DOHH2 (cell line): ENCODE measurements around the gene GRM5.

ENCODE experiments used
- H3F3A ChIP-seq: fragments of 200-600 bp; sonication (generic), shearing (Covaris generic); 2 replicates; pipeline ENCODE4 v1.6.0; 2016; ENCODE audit warnings: antibody characterized with exemption, mild to moderate bottlenecking; ENCODE audit not compliant: control insufficient read depth, insufficient read depth
- H3K27ac ChIP-seq: fragments of 200-600 bp; sonication (generic); 2 replicates; pipeline ENCODE4 v1.5.1; 2014; ENCODE audit warnings: low read depth, mild to moderate bottlenecking, low read length, moderate library complexity
- H3K27me3 ChIP-seq: fragments of 200-600 bp; sonication (generic); 2 replicates; pipeline ENCODE4 v1.6.1; 2014; ENCODE audit warnings: mild to moderate bottlenecking, low read length, mixed read lengths; ENCODE audit not compliant: control insufficient read depth
- H3K36me3 ChIP-seq: fragments of 200-600 bp; sonication (generic); 2 replicates; pipeline ENCODE4 v1.6.1; 2014; ENCODE audit warnings: mild to moderate bottlenecking, low read length, moderate library complexity, mixed read lengths; ENCODE audit not compliant: control insufficient read depth
- H3K4me1 ChIP-seq: fragments of 200-600 bp; sonication (generic); 2 replicates; pipeline ENCODE4 v1.6.1; 2014; ENCODE audit warnings: mild to moderate bottlenecking, low read length, mixed read lengths; ENCODE audit not compliant: control insufficient read depth
- H3K4me2 ChIP-seq: fragments of 200-600 bp; sonication (generic); 2 replicates; pipeline ENCODE4 v1.6.0; 2014; ENCODE audit warnings: mild to moderate bottlenecking, low read length, moderate library complexity
- H3K4me3 ChIP-seq: fragments of 200-600 bp; sonication (generic); 2 replicates; pipeline ENCODE4 v1.5.1; 2014; ENCODE audit warnings: mild to moderate bottlenecking, low read length, mixed read lengths
- H3K79me2 ChIP-seq: fragments of 200-600 bp; sonication (generic); 2 replicates; pipeline ENCODE4 v1.6.1; 2014; ENCODE audit warnings: mild to moderate bottlenecking, low read length, mixed read lengths; ENCODE audit not compliant: control insufficient read depth
- H3K9me2 ChIP-seq: fragments of 200-600 bp; sonication (generic); replicated peaks from 2 replicates; pipeline ENCODE4 v1.6.1; 2014; ENCODE audit warnings: mild to moderate bottlenecking, low read length, mixed read lengths; ENCODE audit not compliant: control insufficient read depth
- H3K9me3 ChIP-seq: fragments of 200-600 bp; sonication (generic); 2 replicates; pipeline ENCODE4 v1.6.1; 2014; ENCODE audit warnings: antibody characterized with exemption, low read length, mixed read lengths; ENCODE audit not compliant: control insufficient read depth, insufficient read depth
- H4K20me1 ChIP-seq: fragments of 200-600 bp; sonication (generic); 2 replicates; pipeline ENCODE4 v1.6.0; 2014; ENCODE audit warnings: low read depth, mild to moderate bottlenecking, antibody characterized with exemption, low read length, moderate library complexity; ENCODE audit not compliant: control insufficient read depth, insufficient read depth
- CTCF ChIP-seq: fragments of 200-600 bp; sonication (generic); IDR thresholded peaks from one replicate; pipeline ENCODE4 v1.5.1; 2014; ENCODE audit warnings: antibody characterized with exemption, mild to moderate bottlenecking, low read depth, low read length; ENCODE audit not compliant: poor library complexity, severe bottlenecking
- EZH2phosphoT487 ChIP-seq: fragments of 200-600 bp; sonication (generic); IDR thresholded peaks from 2 replicates; pipeline ENCODE4 v1.6.1; 2017; ENCODE audit warnings: borderline replicate concordance, mild to moderate bottlenecking, antibody characterized with exemption, low read length, moderate library complexity, mixed read lengths

The GRM5 gene

GRCh38 chr11:88596786-88597185 is 469.0 kb downstream of the GRM5 start:
- no peaks in the 10 kb centered on the region for H4K20me1 ChIP-seq
- TF ChIP-seq EZH2phosphoT487 (no peak), CTCF (no peak)
- no peak overlapping the region for H3K4me2 ChIP-seq

GRCh38 chr11:88594274-88594950 is 471.4 kb downstream of the GRM5 start:
- no peak overlapping the region for H3K27ac ChIP-seq
- H3K79me2 ChIP-seq = no peaks in the 10 kb centered on the region
- H3K27me3 ChIP-seq = no peaks in the 10 kb centered on the region

More at GRCh38 chr11:88596786-88597185, 469.0 kb downstream of the GRM5 start:
- Histone ChIP-seq H3K4me3 (no peak overlapping the region), H3K27me3 (no peaks in the 10 kb centered on the region), H3K27ac (no peak overlapping the region), H3K36me3 (no peaks in the 10 kb centered on the region), H3F3A (no peaks in the 10 kb centered on the region), H3K9me2 (no peaks in the 10 kb centered on the region), H3K79me2 (no peaks in the 10 kb centered on the region), H3K4me1 (no peaks in the 10 kb centered on the region), H3K9me3 (no peaks in the 10 kb centered on the region)

GRCh38 chr11:88590361-88590760 is 475.4 kb downstream of the GRM5 start:
- H4K20me1 ChIP-seq = no peaks in the 10 kb centered on the region
- H3F3A ChIP-seq = no peaks in the 10 kb centered on the region
- no peaks in the 10 kb centered on the region for H3K4me1 ChIP-seq
- H3K27ac ChIP-seq = no peak overlapping the region
- 0 out of 2 replicates have a peak, but pooled peaks cover 3% of the 10 kb centered on the region for H3K27me3 ChIP-seq
- H3K79me2 ChIP-seq = no peaks in the 10 kb centered on the region
- no peaks in the 10 kb centered on the region for H3K36me3 ChIP-seq
- H3K4me3 ChIP-seq = no peak overlapping the region
- no peak overlapping the region for H3K4me2 ChIP-seq
- TF ChIP-seq EZH2phosphoT487 (no peak), CTCF (no peak)
- no peaks in the 10 kb centered on the region for H3K9me2 ChIP-seq
- no peaks in the 10 kb centered on the region for H3K9me3 ChIP-seq

More at GRCh38 chr11:88594274-88594950, 471.4 kb downstream of the GRM5 start:
- Histone ChIP-seq H4K20me1 (no peaks in the 10 kb centered on the region), H3K36me3 (no peaks in the 10 kb centered on the region), H3F3A (no peaks in the 10 kb centered on the region), H3K9me2 (no peaks in the 10 kb centered on the region), H3K9me3 (no peaks in the 10 kb centered on the region), H3K4me1 (no peaks in the 10 kb centered on the region), H3K4me2 (no peak overlapping the region), H3K4me3 (no peak overlapping the region)
- TF ChIP-seq CTCF (no peak), EZH2phosphoT487 (no peak)
